SU-DHL-6 (cell line): ENCODE measurements around the gene ALS2.
"Not testable (repeated sequence)": the region's sequence is repeated elsewhere in the genome, so short reads cannot be mapped to it uniquely, and the experiment has no call there.

ENCODE experiments used
- H2AFZ ChIP-seq: fragments of 200-600 bp; sonication (generic); 2 replicates; pipeline ENCODE4 v1.6.1; 2014; ENCODE audit warnings: low read depth, mild to moderate bottlenecking, moderate library complexity, mixed read lengths, antibody characterized with exemption, low read length; ENCODE audit not compliant: severe bottlenecking
- H3F3A ChIP-seq: fragments of 200-600 bp; shearing (Covaris generic); 2 replicates; pipeline ENCODE4 v1.6.0; 2016; ENCODE audit warnings: antibody characterized with exemption, mild to moderate bottlenecking; ENCODE audit not compliant: insufficient read depth
- H3K27ac ChIP-seq: fragments of 200-600 bp; sonication (generic); 2 replicates; pipeline ENCODE4 v1.5.1; 2016; ENCODE audit warnings: low read depth, mild to moderate bottlenecking, low read length, moderate library complexity, mixed read lengths
- H3K27me3 ChIP-seq: fragments of 200-600 bp; sonication (generic), shearing (Covaris generic); 2 replicates; pipeline ENCODE4 v1.6.0; 2014; ENCODE audit warnings: mild to moderate bottlenecking, low read length
- H3K36me3 ChIP-seq: fragments of 200-600 bp; sonication (generic); 2 replicates; pipeline ENCODE4 v1.6.1; 2014; ENCODE audit warnings: mild to moderate bottlenecking, low read length, mixed read lengths
- H3K4me2 ChIP-seq: fragments of 300-600, 200-600 bp; shearing (Covaris generic), sonication (generic); 2 replicates; pipeline ENCODE4 v1.6.0; 2014; ENCODE audit warnings: low read length, low read depth, mild to moderate bottlenecking; ENCODE audit not compliant: poor library complexity, severe bottlenecking
- H3K4me3 ChIP-seq: fragments of 200-600 bp; sonication (generic); 2 replicates; pipeline ENCODE4 v1.5.1; 2014; ENCODE audit warnings: antibody characterized with exemption, low read length, mild to moderate bottlenecking, mixed read lengths; ENCODE audit not compliant: insufficient read depth, poor library complexity, severe bottlenecking
- H3K79me2 ChIP-seq: fragments of 200-600 bp; sonication (generic); 2 replicates; pipeline ENCODE4 v1.6.1; 2014; ENCODE audit warnings: mild to moderate bottlenecking, low read length, moderate library complexity; ENCODE audit not compliant: insufficient read depth
- H3K9ac ChIP-seq: fragments of 200-600 bp; sonication (generic); 2 replicates; pipeline ENCODE4 v1.7.0; 2014; ENCODE audit warnings: mild to moderate bottlenecking, low read length
- H3K9me2 ChIP-seq: fragments of 200-600 bp; sonication (generic); replicated peaks from 2 replicates; pipeline ENCODE4 v1.6.1; 2014; ENCODE audit warnings: low read length; ENCODE audit not compliant: insufficient read depth
- H3K9me3 ChIP-seq: fragments of 200-600 bp; sonication (generic); 2 replicates; pipeline ENCODE4 v1.6.1; 2014; ENCODE audit warnings: low read length, mixed read lengths; ENCODE audit not compliant: insufficient read depth
- H4K20me1 ChIP-seq: fragments of 200-600 bp; sonication (generic); 2 replicates; pipeline ENCODE4 v1.6.1; 2014; ENCODE audit warnings: low read depth, mild to moderate bottlenecking, antibody characterized with exemption, low read length, moderate library complexity, mixed read lengths
- EZH2phosphoT487 ChIP-seq: fragments of 200-600 bp; sonication (generic), shearing (Covaris generic); conservative IDR thresholded peaks from 2 replicates; pipeline ENCODE4 v1.6.1; 2018; ENCODE audit warnings: mild to moderate bottlenecking, antibody characterized with exemption, low read length, moderate library complexity, mixed read lengths
- TF ChIP-seq, protein P1 (sequence below): fragments of 200-600 bp; sonication (generic); IDR thresholded peaks from one replicate; pipeline ENCODE4 v1.5.1; 2017; ENCODE audit warnings: antibody characterized with exemption, mild to moderate bottlenecking, low read length, moderate library complexity; ENCODE audit not compliant: insufficient read depth, poor library complexity, severe bottlenecking

ALS2 gene

GRCh38 chr2:201816657-201817575 lies 36.2 kb upstream of the ALS2 start:
- Histone ChIP-seq H3F3A (no peaks in the 10 kb centered on the region), H3K27ac (no peak overlapping the region), H3K27me3 (0 out of 2 replicates have a peak, but pooled peaks cover 3% of the 10 kb centered on the region), H3K79me2 (no peaks in the 10 kb centered on the region), H3K9ac (no peak overlapping the region), H3K9me2 (no peaks in the 10 kb centered on the region), H3K4me3 (no peak overlapping the region), H4K20me1 (no peaks in the 10 kb centered on the region), H3K9me3 (no peaks in the 10 kb centered on the region), H2AFZ (no peak overlapping the region), H3K4me2 (no peak overlapping the region), H3K36me3 (no peaks in the 10 kb centered on the region)
- no peak for TF ChIP-seq EZH2phosphoT487
- TF ChIP-seq, protein P1, sequence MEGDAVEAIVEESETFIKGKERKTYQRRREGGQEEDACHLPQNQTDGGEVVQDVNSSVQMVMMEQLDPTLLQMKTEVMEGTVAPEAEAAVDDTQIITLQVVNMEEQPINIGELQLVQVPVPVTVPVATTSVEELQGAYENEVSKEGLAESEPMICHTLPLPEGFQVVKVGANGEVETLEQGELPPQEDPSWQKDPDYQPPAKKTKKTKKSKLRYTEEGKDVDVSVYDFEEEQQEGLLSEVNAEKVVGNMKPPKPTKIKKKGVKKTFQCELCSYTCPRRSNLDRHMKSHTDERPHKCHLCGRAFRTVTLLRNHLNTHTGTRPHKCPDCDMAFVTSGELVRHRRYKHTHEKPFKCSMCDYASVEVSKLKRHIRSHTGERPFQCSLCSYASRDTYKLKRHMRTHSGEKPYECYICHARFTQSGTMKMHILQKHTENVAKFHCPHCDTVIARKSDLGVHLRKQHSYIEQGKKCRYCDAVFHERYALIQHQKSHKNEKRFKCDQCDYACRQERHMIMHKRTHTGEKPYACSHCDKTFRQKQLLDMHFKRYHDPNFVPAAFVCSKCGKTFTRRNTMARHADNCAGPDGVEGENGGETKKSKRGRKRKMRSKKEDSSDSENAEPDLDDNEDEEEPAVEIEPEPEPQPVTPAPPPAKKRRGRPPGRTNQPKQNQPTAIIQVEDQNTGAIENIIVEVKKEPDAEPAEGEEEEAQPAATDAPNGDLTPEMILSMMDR, result no peak

GRCh38 chr2:201813996-201814760 lies 33.4 kb upstream of the ALS2 start:
- H3F3A ChIP-seq, result no peaks in the 10 kb centered on the region
- no peak overlapping the region for H3K4me3 ChIP-seq
- H3K27ac ChIP-seq, result no peak overlapping the region
- H3K4me2 ChIP-seq, result no peak overlapping the region
- no peaks in the 10 kb centered on the region for H3K9me2 ChIP-seq
- no peak for TF ChIP-seq EZH2phosphoT487
- TF ChIP-seq, protein P1, result no peak
- no peaks in the 10 kb centered on the region for H3K79me2 ChIP-seq
- H2AFZ ChIP-seq, result no peak overlapping the region
- H3K27me3 ChIP-seq, result 0 out of 2 replicates have a peak, but pooled peaks cover 3% of the 10 kb centered on the region
- no peak overlapping the region for H3K9ac ChIP-seq
- no peaks in the 10 kb centered on the region for H4K20me1 ChIP-seq
- H3K36me3 ChIP-seq, result no peaks in the 10 kb centered on the region
- no peaks in the 10 kb centered on the region for H3K9me3 ChIP-seq

DNA sequence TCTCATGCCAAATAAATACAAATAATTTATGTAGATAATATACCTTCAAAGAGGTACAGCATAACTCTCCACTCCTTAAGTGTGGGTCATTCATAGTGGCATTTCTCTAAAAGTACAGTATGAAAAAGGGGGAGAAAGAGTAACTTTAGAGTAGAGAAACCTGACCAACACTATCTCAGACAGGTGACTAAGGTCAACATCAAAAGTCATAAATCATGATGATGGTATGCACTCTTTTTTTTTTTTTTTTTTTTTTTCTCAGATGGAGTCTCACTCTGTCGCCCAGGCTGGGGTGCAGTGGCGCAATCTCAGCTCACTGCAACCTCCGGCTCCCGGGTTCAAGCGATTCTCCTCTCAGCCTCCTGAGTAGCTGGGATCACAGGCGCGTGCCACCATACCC lies 29.9 kb upstream of the ALS2 start:
- H2AFZ ChIP-seq, H3K36me3 ChIP-seq, H3K9ac ChIP-seq, H3K4me2 ChIP-seq, H3K27ac ChIP-seq, H3K9me3 ChIP-seq, H4K20me1 ChIP-seq, H3K9me2 ChIP-seq, H3K4me3 ChIP-seq, H3F3A ChIP-seq, H3K27me3 ChIP-seq, H3K79me2 ChIP-seq: not testable (repeated sequence)

DNA sequence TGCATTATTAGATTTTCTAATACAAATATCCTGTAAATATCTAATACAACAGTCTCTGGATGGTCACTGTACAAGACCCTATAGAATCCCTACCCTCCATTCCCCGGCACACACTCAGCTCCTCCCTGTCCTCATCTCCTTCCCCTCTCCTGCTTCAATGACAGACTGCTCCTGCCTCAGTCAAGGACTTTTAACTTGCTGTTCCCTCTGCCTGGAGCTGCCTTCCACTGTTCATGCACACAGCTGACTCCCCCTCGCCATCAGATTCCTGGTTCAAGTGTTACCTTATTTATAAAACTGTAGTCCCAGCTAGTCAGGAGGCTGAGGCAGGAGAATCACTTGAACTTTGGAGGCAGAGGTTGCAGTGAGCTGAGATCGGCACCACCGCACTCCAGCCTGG lies 28.9 kb upstream of the ALS2 start:
- H4K20me1 ChIP-seq, result no peaks in the 10 kb centered on the region
- no peaks in the 10 kb centered on the region for H3K27me3 ChIP-seq
- H3K9me3 ChIP-seq, result no peaks in the 10 kb centered on the region
- no peaks in the 10 kb centered on the region for H3K9me2 ChIP-seq
- TF ChIP-seq EZH2phosphoT487, result no peak
- TF ChIP-seq, protein P1, result no peak
- no peak overlapping the region for H2AFZ ChIP-seq
- no peaks in the 10 kb centered on the region for H3F3A ChIP-seq
- no peaks in the 10 kb centered on the region for H3K79me2 ChIP-seq
- no peak overlapping the region for H3K27ac ChIP-seq
- H3K9ac ChIP-seq, result no peak overlapping the region
- H3K4me3 ChIP-seq, result no peak overlapping the region
- no peak overlapping the region for H3K4me2 ChIP-seq
- no peaks in the 10 kb centered on the region for H3K36me3 ChIP-seq
